ENCODE results near the gene CNIH4.
"Not testable (repeated sequence)": the region's sequence is repeated elsewhere in the genome, so short reads cannot be mapped to it uniquely, and the experiment has no call there.

The CNIH4 gene

GRCh38 chr1:224404916-224405603, 48.4 kb downstream of the CNIH4 start:
- no peak for DNase-seq

- no peak for DNase-seq
These were observed 48.9 kb downstream of the CNIH4 start for GRCh38 chr1:224405604-224405970.

- no peak for DNase-seq
These were observed 49.5 kb downstream of the CNIH4 start for GRCh38 chr1:224406216-224406615.

GRCh38 chr1:224407571-224408293, 51.1 kb downstream of the CNIH4 start:
- DNase-seq = no peak

GRCh38 chr1:224408294-224408590, 51.6 kb downstream of the CNIH4 start:
- no peak for DNase-seq

GRCh38 chr1:224411766-224412165, 55.1 kb downstream of the CNIH4 start:
- no peak for DNase-seq

GRCh38 chr1:224420106-224420505, 63.4 kb downstream of the CNIH4 start:
- no peak for DNase-seq

GRCh38 chr1:224425279-224425884, 68.7 kb downstream of the CNIH4 start:
- DNase-seq = no peak

GRCh38 chr1:224426869-224427268, 70.2 kb downstream of the CNIH4 start:
- not testable (repeated sequence) for DNase-seq

GRCh38 chr1:224427346-224427745, 70.7 kb downstream of the CNIH4 start:
- no peak for DNase-seq

- DNase-seq = not testable (repeated sequence)
These were observed 72.0 kb downstream of the CNIH4 start for GRCh38 chr1:224428713-224429112.
